SK-N-SH treated with all-trans-retinoic acid at 6 μM for 48 hours (cell line): ENCODE data around the gene CELF5.

ENCODE experiments used
- ATAC-seq: fragments of 200-7000 bp; cut with Tn5 transposase; 3 replicates; pipeline ENCODE4 v1.9.1; 2020; ENCODE audit warnings: mild to moderate bottlenecking, moderate library complexity
- ARNTL ChIP-seq: fragments of 450-650 bp; formaldehyde crosslinking; IDR thresholded peaks from 2 replicates; pipeline ENCODE4 v1.5.0; 2020; ENCODE audit warnings: low read depth, mild to moderate bottlenecking, moderate library complexity, borderline replicate concordance
- BACH2 ChIP-seq: fragments of 250-450 bp; sonication (Bioruptor Pico); IDR thresholded peaks from 2 replicates; pipeline ENCODE4 v1.9.0; 2021; ENCODE audit warnings: mild to moderate bottlenecking, borderline replicate concordance
- CREB5 ChIP-seq: fragments of 250-450 bp; sonication (Bioruptor Pico); IDR thresholded peaks from 2 replicates; pipeline ENCODE4 v1.5.1; 2020; ENCODE audit warnings: low read depth, mild to moderate bottlenecking, moderate library complexity
- CSDC2 ChIP-seq: fragments of 250-450 bp; sonication (Bioruptor Pico); IDR thresholded peaks from 2 replicates; pipeline ENCODE4 v1.5.0; 2020; ENCODE audit warnings: mild to moderate bottlenecking, moderate library complexity
- CSRNP3 ChIP-seq: fragments of 250-450 bp; sonication (Bioruptor Pico); IDR thresholded peaks from 2 replicates; pipeline ENCODE4 v1.5.1; 2021; ENCODE audit warnings: mild to moderate bottlenecking, moderate library complexity
- ESRRG ChIP-seq: fragments of 250-450 bp; sonication (Bioruptor Pico); IDR thresholded peaks from 2 replicates; pipeline ENCODE4 v1.6.1; 2021; ENCODE audit warnings: mild to moderate bottlenecking
- GLIS3 ChIP-seq: fragments of 250-450 bp; sonication (Bioruptor Pico); IDR thresholded peaks from 2 replicates; pipeline ENCODE4 v1.5.0; 2020; ENCODE audit warnings: mild to moderate bottlenecking, moderate library complexity
- ISL1 ChIP-seq: fragments of 250-450 bp; sonication (Bioruptor Pico); IDR thresholded peaks from 2 replicates; pipeline ENCODE4 v2.1.2; 2022; ENCODE audit warnings: mild to moderate bottlenecking, moderate library complexity
- PATZ1 ChIP-seq: fragments of 250-450 bp; sonication (Bioruptor Pico); IDR thresholded peaks from 2 replicates; pipeline ENCODE4 v1.8.0; 2020; ENCODE audit warnings: mild to moderate bottlenecking, moderate library complexity, borderline replicate concordance
- POU6F1 ChIP-seq: fragments of 250-450 bp; sonication (Bioruptor Pico); IDR thresholded peaks from 2 replicates; pipeline ENCODE4 v1.8.0; 2021; ENCODE audit warnings: low read depth, mild to moderate bottlenecking, moderate library complexity, borderline replicate concordance
- RARB ChIP-seq: fragments of 250-450 bp; sonication (Bioruptor Pico); IDR thresholded peaks from 2 replicates; pipeline ENCODE4 v1.8.0; 2021; ENCODE audit warnings: mild to moderate bottlenecking, moderate library complexity
- SNAI2 ChIP-seq: fragments of 250-450 bp; sonication (Bioruptor Pico); IDR thresholded peaks from 2 replicates; pipeline ENCODE4 v1.5.0; 2020; ENCODE audit warnings: mild to moderate bottlenecking, moderate library complexity
- TCF4 ChIP-seq: fragments of 250-450 bp; sonication (Bioruptor Pico); IDR thresholded peaks from 2 replicates; pipeline ENCODE4 v1.8.0; 2021; ENCODE audit warnings: mild to moderate bottlenecking, moderate library complexity, borderline replicate concordance
- TOX ChIP-seq: fragments of 250-450 bp; sonication (Bioruptor Pico); IDR thresholded peaks from 2 replicates; pipeline ENCODE4 v1.8.0; 2021; ENCODE audit warnings: mild to moderate bottlenecking, moderate library complexity, borderline replicate concordance
- TSHZ2 ChIP-seq: fragments of 250-450 bp; sonication (Bioruptor Pico); IDR thresholded peaks from 2 replicates; pipeline ENCODE4 v1.5.0; 2020; ENCODE audit warnings: mild to moderate bottlenecking, moderate library complexity
- ZC3H10 ChIP-seq: fragments of 250-450 bp; sonication (Bioruptor Pico); IDR thresholded peaks from 2 replicates; pipeline ENCODE4 v1.5.1; 2021; ENCODE audit warnings: mild to moderate bottlenecking, moderate library complexity
- ZFP3 ChIP-seq: fragments of 250-450 bp; sonication (Bioruptor Pico); IDR thresholded peaks from 2 replicates; pipeline ENCODE4 v1.5.0; 2020; ENCODE audit warnings: mild to moderate bottlenecking, moderate library complexity
- ZFP30 ChIP-seq: fragments of 450-650 bp; formaldehyde crosslinking; IDR thresholded peaks from 2 replicates; pipeline ENCODE4 v1.5.0; 2022; ENCODE audit warnings: mild to moderate bottlenecking, moderate library complexity
- ZNF565 ChIP-seq: fragments of 450-650 bp; formaldehyde crosslinking; conservative IDR thresholded peaks from 2 replicates; pipeline ENCODE4 v1.5.0; 2020; ENCODE audit warnings: low read depth, mild to moderate bottlenecking, moderate library complexity
- ZNF8 ChIP-seq: fragments of 450-650 bp; formaldehyde crosslinking; IDR thresholded peaks from 2 replicates; pipeline ENCODE4 v1.5.0; 2020; ENCODE audit warnings: mild to moderate bottlenecking, moderate library complexity

Gene CELF5

GRCh38 chr19:3224346-3225168 lies at the start of gene CELF5:
Gene CELF5, plus strand, starts transcription at chr19:3224661. Its CDS starts 79 bp downstream, at chr19:3224740.
- TF ChIP-seq POU6F1 (CRISPR knock-in tag) (no peak), ZFP30 (CRISPR knock-in tag) (no peak), TOX (CRISPR knock-in tag) (no peak), RARB (no peak), CREB5 (CRISPR knock-in tag) (no peak), TCF4 (CRISPR knock-in tag) (no peak), ZNF8 (no peak), ZNF565 (CRISPR knock-in tag) (no peak), ZC3H10 (CRISPR knock-in tag) (no peak), ZFP3 (CRISPR knock-in tag) (no peak), ARNTL (CRISPR knock-in tag) (no peak), BACH2 (CRISPR knock-in tag) (no peak), GLIS3 (CRISPR knock-in tag) (no peak), ESRRG (no peak), PATZ1 (CRISPR knock-in tag) (no peak), SNAI2 (CRISPR knock-in tag) (no peak), CSDC2 (CRISPR knock-in tag) (no peak), TSHZ2 (CRISPR knock-in tag) (no peak), CSRNP3 (CRISPR knock-in tag) (no peak), ISL1 (no peak)
- ATAC-seq: peak; percentile 64

- ATAC-seq: peak; percentile 54
- no peak for TF ChIP-seq TCF4 (CRISPR knock-in tag)
- TF ChIP-seq GLIS3 (CRISPR knock-in tag): no peak
- TF ChIP-seq TOX (CRISPR knock-in tag): no peak
- TF ChIP-seq BACH2 (CRISPR knock-in tag): no peak
- no peak for TF ChIP-seq SNAI2 (CRISPR knock-in tag)
- no peak for TF ChIP-seq ZNF565 (CRISPR knock-in tag)
- TF ChIP-seq RARB: no peak
- no peak for TF ChIP-seq TSHZ2 (CRISPR knock-in tag)
- TF ChIP-seq PATZ1 (CRISPR knock-in tag): no peak
- no peak for TF ChIP-seq CREB5 (CRISPR knock-in tag)
- no peak for TF ChIP-seq ZFP3 (CRISPR knock-in tag)
- no peak for TF ChIP-seq ISL1
These were observed 48.4 kb upstream of the CELF5 start for GRCh38 chr19:3175781-3176714.
